GM04504 (cell line): ENCODE measurements around the gene SPATA31C2.
"Not testable (repeated sequence)": the region's sequence is repeated elsewhere in the genome, so short reads cannot be mapped to it uniquely, and the experiment has no call there.

Experiments
- DNase-seq: peaks from one replicate; pipeline ENCODE4 v3.0.0-alpha.2; 2012; ENCODE audit warnings: low read depth

Gene SPATA31C2

GRCh38 chr9:88138375-88138774 is at the start of gene SPATA31C2:
TSS of gene SPATA31C2 (minus strand) at chr9:88138475. CDS start at chr9:88138446, 29 bp downstream.
- not testable (repeated sequence) for DNase-seq

- peak; percentile 16 for DNase-seq
Measured at GRCh38 chr9:88187631-88188030, 49.4 kb upstream of the SPATA31C2 start.

GRCh38 chr9:88186495-88187110 is 48.3 kb upstream of the SPATA31C2 start:
- DNase-seq: no peak

- no peak for DNase-seq
Measured at GRCh38 chr9:88184976-88185375, 46.7 kb upstream of the SPATA31C2 start.

GRCh38 chr9:88183798-88184495 is 45.7 kb upstream of the SPATA31C2 start:
- DNase-seq: no peak

GRCh38 chr9:88182501-88182900 is 44.2 kb upstream of the SPATA31C2 start:
- no peak for DNase-seq

- DNase-seq: no peak
Measured at GRCh38 chr9:88180081-88180765, 41.9 kb upstream of the SPATA31C2 start.

GRCh38 chr9:88179062-88179521 is 40.8 kb upstream of the SPATA31C2 start:
- DNase-seq: no peak

- no peak for DNase-seq
Measured at GRCh38 chr9:88178641-88179040, 40.4 kb upstream of the SPATA31C2 start.

GRCh38 chr9:88177371-88177770 is 39.1 kb upstream of the SPATA31C2 start:
- DNase-seq: no peak

GRCh38 chr9:88174324-88174723 is 36.0 kb upstream of the SPATA31C2 start:
- no peak for DNase-seq

- DNase-seq: peak; percentile 57
Measured at GRCh38 chr9:88173378-88173999, 35.2 kb upstream of the SPATA31C2 start.

- DNase-seq: no peak
Measured at GRCh38 chr9:88169700-88170099, 31.4 kb upstream of the SPATA31C2 start.

GRCh38 chr9:88168564-88168963 is 30.3 kb upstream of the SPATA31C2 start:
- no peak for DNase-seq

- DNase-seq: no peak
Measured at GRCh38 chr9:88166660-88167059, 28.4 kb upstream of the SPATA31C2 start.

- DNase-seq: no peak
Measured at GRCh38 chr9:88164850-88165249, 26.6 kb upstream of the SPATA31C2 start.

- DNase-seq: no peak
Measured at GRCh38 chr9:88161144-88161543, 22.9 kb upstream of the SPATA31C2 start.

GRCh38 chr9:88143957-88144625 is 5.8 kb upstream of the SPATA31C2 start:
- DNase-seq: no peak

GRCh38 chr9:88143179-88143578 is 4.9 kb upstream of the SPATA31C2 start:
- no peak for DNase-seq

- DNase-seq: not testable (repeated sequence)
Measured at GRCh38 chr9:88133552-88133951, 4.7 kb downstream of the SPATA31C2 start.

- not testable (repeated sequence) for DNase-seq
Measured at GRCh38 chr9:88129556-88129955, 8.7 kb downstream of the SPATA31C2 start.

- DNase-seq: not testable (repeated sequence)
Measured at GRCh38 chr9:88127700-88128300, 10.5 kb downstream of the SPATA31C2 start.
